ENCODE measurements around the gene ANKIB1. TPM values are rescaled to one million over a fixed set of nuclear protein-coding genes. Genes with fewer than 3 reads are reported as not detected.

The ANKIB1 gene, protein sequence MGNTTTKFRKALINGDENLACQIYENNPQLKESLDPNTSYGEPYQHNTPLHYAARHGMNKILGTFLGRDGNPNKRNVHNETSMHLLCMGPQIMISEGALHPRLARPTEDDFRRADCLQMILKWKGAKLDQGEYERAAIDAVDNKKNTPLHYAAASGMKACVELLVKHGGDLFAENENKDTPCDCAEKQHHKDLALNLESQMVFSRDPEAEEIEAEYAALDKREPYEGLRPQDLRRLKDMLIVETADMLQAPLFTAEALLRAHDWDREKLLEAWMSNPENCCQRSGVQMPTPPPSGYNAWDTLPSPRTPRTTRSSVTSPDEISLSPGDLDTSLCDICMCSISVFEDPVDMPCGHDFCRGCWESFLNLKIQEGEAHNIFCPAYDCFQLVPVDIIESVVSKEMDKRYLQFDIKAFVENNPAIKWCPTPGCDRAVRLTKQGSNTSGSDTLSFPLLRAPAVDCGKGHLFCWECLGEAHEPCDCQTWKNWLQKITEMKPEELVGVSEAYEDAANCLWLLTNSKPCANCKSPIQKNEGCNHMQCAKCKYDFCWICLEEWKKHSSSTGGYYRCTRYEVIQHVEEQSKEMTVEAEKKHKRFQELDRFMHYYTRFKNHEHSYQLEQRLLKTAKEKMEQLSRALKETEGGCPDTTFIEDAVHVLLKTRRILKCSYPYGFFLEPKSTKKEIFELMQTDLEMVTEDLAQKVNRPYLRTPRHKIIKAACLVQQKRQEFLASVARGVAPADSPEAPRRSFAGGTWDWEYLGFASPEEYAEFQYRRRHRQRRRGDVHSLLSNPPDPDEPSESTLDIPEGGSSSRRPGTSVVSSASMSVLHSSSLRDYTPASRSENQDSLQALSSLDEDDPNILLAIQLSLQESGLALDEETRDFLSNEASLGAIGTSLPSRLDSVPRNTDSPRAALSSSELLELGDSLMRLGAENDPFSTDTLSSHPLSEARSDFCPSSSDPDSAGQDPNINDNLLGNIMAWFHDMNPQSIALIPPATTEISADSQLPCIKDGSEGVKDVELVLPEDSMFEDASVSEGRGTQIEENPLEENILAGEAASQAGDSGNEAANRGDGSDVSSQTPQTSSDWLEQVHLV
- polyA plus RNA-seq (2011; rRNA removed): 38.0 and 52.6 TPM in 2 replicates
- polyA minus RNA-seq (2011; rRNA and poly(A)+ RNA removed): 56.1 and 60.2 TPM in 2 replicates

DNA sequence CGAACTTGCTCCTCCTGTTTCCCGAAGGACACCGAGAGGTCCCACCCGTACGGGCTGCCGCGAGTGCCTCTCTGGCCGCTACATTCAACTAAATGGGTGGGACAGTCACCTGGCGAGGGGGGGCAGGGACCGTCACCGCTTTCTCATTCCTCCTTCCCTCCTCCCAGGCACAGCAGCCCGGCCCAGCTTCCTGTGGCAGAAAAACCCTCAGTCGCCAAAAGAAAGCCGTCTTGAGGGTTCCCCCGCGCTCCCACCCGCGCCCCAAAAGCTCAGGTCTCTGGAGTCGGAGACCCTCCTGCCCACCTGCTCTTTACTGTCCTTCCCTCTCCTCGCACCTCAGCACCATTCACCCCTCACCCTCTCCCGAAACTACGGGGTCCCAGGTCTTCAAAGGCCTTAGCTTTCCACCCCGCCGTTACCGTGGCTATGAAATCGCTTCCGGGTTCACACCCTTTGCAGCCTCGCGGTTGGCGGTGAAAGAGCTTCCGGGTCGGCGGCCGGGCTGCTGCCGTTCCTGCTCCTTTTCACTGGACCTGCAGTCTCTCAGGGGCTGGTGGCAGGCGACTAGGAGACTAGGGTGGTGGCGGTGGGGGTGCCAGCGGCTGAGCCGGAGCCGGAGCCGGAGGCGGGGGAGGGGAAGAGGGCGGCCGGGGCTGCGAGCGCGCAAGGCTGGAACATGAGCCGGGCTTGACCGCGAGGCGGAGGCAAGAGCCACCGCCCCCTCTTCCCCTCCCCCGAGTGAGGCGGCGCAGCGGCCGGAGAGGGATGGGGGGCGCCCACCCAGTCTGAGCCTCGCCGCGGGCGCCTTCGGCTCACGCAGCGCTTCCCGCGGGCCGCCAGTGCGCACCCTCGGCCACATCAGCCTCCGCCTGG is at the start of gene ANKIB1, which contains the start of gene KRIT1:
ANKIB1 (plus strand) TSS at position 488 of the 873 bp plus-strand sequence. CDS start 49,005 bp downstream, outside the sequence.
KRIT1 (minus strand) TSS at position 428 of the 873 bp plus-strand sequence. CDS start 3,779 bp downstream, outside the sequence.
- H3K9me3 ChIP-seq (ENCODE audit: control insufficient read depth, insufficient read depth, low read length): no peaks in the 10 kb centered on the region
- TF ChIP-seq, protein P1, sequence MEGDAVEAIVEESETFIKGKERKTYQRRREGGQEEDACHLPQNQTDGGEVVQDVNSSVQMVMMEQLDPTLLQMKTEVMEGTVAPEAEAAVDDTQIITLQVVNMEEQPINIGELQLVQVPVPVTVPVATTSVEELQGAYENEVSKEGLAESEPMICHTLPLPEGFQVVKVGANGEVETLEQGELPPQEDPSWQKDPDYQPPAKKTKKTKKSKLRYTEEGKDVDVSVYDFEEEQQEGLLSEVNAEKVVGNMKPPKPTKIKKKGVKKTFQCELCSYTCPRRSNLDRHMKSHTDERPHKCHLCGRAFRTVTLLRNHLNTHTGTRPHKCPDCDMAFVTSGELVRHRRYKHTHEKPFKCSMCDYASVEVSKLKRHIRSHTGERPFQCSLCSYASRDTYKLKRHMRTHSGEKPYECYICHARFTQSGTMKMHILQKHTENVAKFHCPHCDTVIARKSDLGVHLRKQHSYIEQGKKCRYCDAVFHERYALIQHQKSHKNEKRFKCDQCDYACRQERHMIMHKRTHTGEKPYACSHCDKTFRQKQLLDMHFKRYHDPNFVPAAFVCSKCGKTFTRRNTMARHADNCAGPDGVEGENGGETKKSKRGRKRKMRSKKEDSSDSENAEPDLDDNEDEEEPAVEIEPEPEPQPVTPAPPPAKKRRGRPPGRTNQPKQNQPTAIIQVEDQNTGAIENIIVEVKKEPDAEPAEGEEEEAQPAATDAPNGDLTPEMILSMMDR (IDR thresholded peaks at IDR 0.05; ENCODE audit: low read depth, low read length): peak; percentile 16; the same call in 1 of the 2 replicates
- ChIA-PET POLR2A (interaction anchor here (1.1 to 1.5 kb wide), 3 partner anchors 37 to 201 kb away, joined by 3 to 7 read pairs (median 3); partner anchors contain the start of gene GATAD1), CTCF (interaction anchor here (0.7 to 3.2 kb wide), 5 partner anchors 66 to 480 kb away, joined by 3 to 24 read pairs (median 4); partner anchors contain the start of genes GATAD1 and LRRD1)
- peak; percentile 21 for DNase-seq (ENCODE audit: low read depth, low spot score)
- H3K27me3 ChIP-seq (ENCODE audit: control insufficient read depth, insufficient read depth, low read length): no peaks in the 10 kb centered on the region
- H3K4me3 ChIP-seq (ENCODE audit: low read depth, low read length): peak within 1 kb of the TSS; percentile 92
- H3K27ac ChIP-seq (ENCODE audit: low read depth, low read length): peak within 1 kb of the TSS; percentile 85

DNA sequence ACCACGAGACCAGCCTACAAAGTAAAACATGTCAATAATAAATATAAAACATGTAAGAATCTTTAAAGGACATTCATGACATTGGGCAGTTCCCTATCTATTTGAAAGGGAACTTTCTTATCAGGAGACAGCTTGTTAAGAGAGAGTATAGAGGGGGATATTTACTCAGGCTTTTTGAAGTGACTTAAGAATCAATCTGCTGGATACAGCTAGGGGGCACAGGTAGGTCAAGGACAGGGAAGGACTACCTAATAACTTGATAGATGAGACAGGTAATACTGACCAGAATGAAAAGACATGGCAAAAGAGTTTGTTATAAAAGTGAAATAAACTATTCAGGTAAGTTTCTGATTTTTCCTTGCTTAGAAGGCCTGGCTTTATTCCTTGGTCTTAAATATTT is 45.0 kb upstream of the ANKIB1 start:
- CTCF ChIA-PET: interaction anchor here (0.7 kb wide), 1 partner anchor 21 kb away, joined by 4 read pairs; the partner anchor contains the start of gene LRRD1

DNA sequence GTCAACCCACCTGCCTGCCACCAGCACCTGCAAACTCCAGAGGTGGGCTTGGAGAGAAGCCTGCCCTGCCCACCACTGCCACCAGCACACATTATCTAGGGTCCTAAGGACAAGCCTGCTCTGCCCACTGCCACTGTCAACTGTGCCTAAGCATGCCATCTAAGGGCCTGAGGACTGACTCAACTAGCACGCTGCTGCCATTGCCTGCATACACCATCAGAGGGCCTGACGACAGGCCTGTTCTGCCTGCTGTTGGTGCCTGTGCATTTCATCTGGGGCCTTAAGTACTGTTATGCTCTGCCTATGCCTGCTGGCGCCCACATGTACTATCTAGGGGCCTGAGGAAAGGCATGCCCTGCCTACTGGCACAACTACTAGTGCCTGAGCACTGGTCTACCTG is 39.8 kb upstream of the ANKIB1 start:
- peaks cover 3% of the 10 kb centered on the region; the same call in 1 of the 2 replicates for H3K9me3 ChIP-seq (ENCODE audit: control insufficient read depth, insufficient read depth, low read length)
- CTCF ChIA-PET: interaction anchor here (0.6 to 1.1 kb wide), 2 partner anchors 9 to 309 kb away, joined by 4 to 7 read pairs; no protein-coding TSS in a partner anchor
- DNase-seq (ENCODE audit: low read depth, low spot score): no peak
- no peaks in the 10 kb centered on the region for H3K27me3 ChIP-seq (ENCODE audit: control insufficient read depth, insufficient read depth, low read length)
- no peak overlapping the region for H3K27ac ChIP-seq (ENCODE audit: low read depth, low read length)
- TF ChIP-seq, protein P1 (IDR thresholded peaks at IDR 0.05; ENCODE audit: low read depth, low read length): no peak
- POLR2A ChIA-PET: no interaction called here
- H3K4me3 ChIP-seq (ENCODE audit: low read depth, low read length): no peak overlapping the region

More for the DNA sequence above, 45.0 kb upstream of the ANKIB1 start:
- Histone ChIP-seq H3K4me3 (ENCODE audit: low read depth, low read length) (no peak overlapping the region), H3K27ac (ENCODE audit: low read depth, low read length) (no peak overlapping the region), H3K27me3 (ENCODE audit: control insufficient read depth, insufficient read depth, low read length) (no peaks in the 10 kb centered on the region), H3K9me3 (ENCODE audit: control insufficient read depth, insufficient read depth, low read length) (no peaks in the 10 kb centered on the region)
- POLR2A ChIA-PET: no interaction called here
- TF ChIP-seq, protein P1 (IDR thresholded peaks at IDR 0.05; ENCODE audit: low read depth, low read length): no peak
- DNase-seq (ENCODE audit: low read depth, low spot score): no peak

DNA sequence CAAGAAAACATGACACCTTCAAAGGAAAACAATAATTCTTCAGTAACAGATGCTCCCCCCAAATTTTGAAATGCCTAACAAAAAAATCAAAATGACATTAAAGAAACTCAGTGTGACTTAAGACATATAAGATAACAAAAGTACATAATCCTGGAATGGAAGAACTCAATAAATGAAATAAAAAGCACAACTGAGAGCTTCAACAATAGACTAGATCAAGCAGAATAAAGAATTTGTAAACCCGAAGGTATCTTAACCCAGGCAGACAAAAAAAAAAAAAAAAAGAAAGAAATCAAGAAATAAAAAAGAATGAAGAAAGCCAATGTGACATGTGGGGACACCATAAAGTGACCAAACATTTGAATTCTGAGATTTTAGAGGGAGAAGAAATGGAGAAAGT is 39.1 kb upstream of the ANKIB1 start:
- H3K9me3 ChIP-seq (ENCODE audit: control insufficient read depth, insufficient read depth, low read length): peaks cover 3% of the 10 kb centered on the region; the same call in 1 of the 2 replicates
- H3K27me3 ChIP-seq (ENCODE audit: control insufficient read depth, insufficient read depth, low read length): no peaks in the 10 kb centered on the region
- H3K27ac ChIP-seq (ENCODE audit: low read depth, low read length): no peak overlapping the region
- TF ChIP-seq, protein P1 (IDR thresholded peaks at IDR 0.05; ENCODE audit: low read depth, low read length): no peak
- POLR2A ChIA-PET: no interaction called here
- CTCF ChIA-PET: interaction anchor here (0.6 to 1.8 kb wide), 2 partner anchors 27 to 310 kb away, joined by 6 to 7 read pairs; partner anchors contain the start of gene LRRD1
- DNase-seq (ENCODE audit: low read depth, low spot score): no peak
- H3K4me3 ChIP-seq (ENCODE audit: low read depth, low read length): no peak overlapping the region

Data from AG04450 (cell line).